H1 (cell line): ENCODE measurements around the gene FAM53B. TPM values are rescaled to one million over a fixed set of nuclear protein-coding genes. Genes with fewer than 3 reads are reported as not detected.

ENCODE experiments used
- CTCF ChIA-PET: fragments of 300-600 bp; sonication (Branson Sonifier 250); formaldehyde crosslinking; loops from one replicate; lab custom pipeline; 2021; ENCODE audit not compliant: partially characterized antibody; lab: Charles Lee
- POLR2A ChIA-PET: fragments of 300-600 bp; sonication (Branson Sonifier 250); formaldehyde crosslinking; loops from one replicate; lab custom pipeline; 2021; ENCODE audit warnings: inconsistent platforms; ENCODE audit not compliant: partially characterized antibody; lab: Charles Lee
- DNase-seq, 2 experiments: peaks; one replicate each; pipeline versions ENCODE4 v3.0.0 to v3.0.0-alpha.2; 2010 to 2022; ENCODE audit warnings: low spot score in 2 of 2, low read depth in 1 of 2, mixed read lengths in 1 of 2
- FAIRE-seq: peaks from 2 replicates; lab custom pipeline; 2011; peaks lifted over from hg19 to GRCh38; lab: Jason Lieb, UNC
- H2AFZ ChIP-seq: 2 replicates; pipeline ENCODE4 v1.8.1; 2012; ENCODE audit warnings: low read length, inconsistent platforms
- H2AK5ac ChIP-seq: 2 replicates; pipeline ENCODE4 v1.6.1; 2013; ENCODE audit warnings: low read depth, low read length
- H2BK120ac ChIP-seq: replicated peaks from 2 replicates; pipeline ENCODE3; 2013; ENCODE audit warnings: low read depth, low read length, inconsistent platforms
- H2BK12ac ChIP-seq: 2 replicates; pipeline ENCODE4 v1.6.1; 2013; ENCODE audit warnings: low read depth, low read length
- H2BK15ac ChIP-seq: 2 replicates; pipeline ENCODE4 v1.6.1; 2013; ENCODE audit warnings: low read length
- H2BK20ac ChIP-seq: 2 replicates; pipeline ENCODE4 v1.6.1; 2013; ENCODE audit warnings: low read length
- H2BK5ac ChIP-seq: 2 replicates; pipeline ENCODE4 v1.6.1; 2013; ENCODE audit warnings: low read depth, low read length
- H3K14ac ChIP-seq: 2 replicates; pipeline ENCODE4 v1.6.1; 2013; ENCODE audit warnings: inconsistent platforms; ENCODE audit not compliant: insufficient read length
- H3K18ac ChIP-seq: 2 replicates; pipeline ENCODE4 v1.6.1; 2013; ENCODE audit warnings: low read length; ENCODE audit errors: extremely low read depth
- H3K23ac ChIP-seq: 2 replicates; pipeline ENCODE4 v1.6.1; 2013; ENCODE audit warnings: inconsistent platforms; ENCODE audit not compliant: insufficient read length
- H3K23me2 ChIP-seq: 2 replicates; pipeline ENCODE4 v1.6.1; 2013; ENCODE audit warnings: low read depth, low read length
- H3K27ac ChIP-seq: 2 replicates; pipeline ENCODE4 v1.6.1; 2011; ENCODE audit warnings: low read depth, low read length, inconsistent platforms
- H3K27me3 ChIP-seq, 4 experiments: replicated peaks in 1 of 4; 1 replicate in 1 of 4; 2 replicates in 3 of 4; pipeline versions ENCODE4 v1.6.1 to v1.8.1; 2011 to 2013; ENCODE audit warnings: low read length in 3 of 4, mild to moderate bottlenecking in 3 of 4, inconsistent platforms in 2 of 4, mixed read lengths in 2 of 4, moderate library complexity in 1 of 4; ENCODE audit not compliant: control insufficient read depth in 3 of 4, insufficient read depth in 3 of 4; ENCODE audit errors: extremely low read depth in 1 of 4
- H3K36me3 ChIP-seq, 4 experiments: 2 replicates each; pipeline versions ENCODE4 v1.6.1 to v1.8.1; 2011 to 2013; ENCODE audit warnings: mild to moderate bottlenecking in 4 of 4, low read length in 3 of 4, moderate library complexity in 2 of 4, control low read depth in 1 of 4, inconsistent platforms in 1 of 4; ENCODE audit not compliant: insufficient read depth in 4 of 4, control insufficient read depth in 2 of 4
- H3K4ac ChIP-seq: replicated peaks from 2 replicates; pipeline ENCODE3; 2013; ENCODE audit warnings: low read length, low read depth, mixed read lengths, inconsistent platforms; ENCODE audit not compliant: insufficient read length
- H3K4me1 ChIP-seq, 4 experiments: replicated peaks in 1 of 4; 1 replicate in 1 of 4; 2 replicates in 3 of 4; pipeline versions ENCODE4 v1.6.1 to v1.8.1; 2011 to 2013; ENCODE audit warnings: low read length in 3 of 4, inconsistent platforms in 2 of 4, mixed read lengths in 1 of 4; ENCODE audit not compliant: insufficient read depth in 4 of 4, control insufficient read depth in 3 of 4
- H3K4me2 ChIP-seq, 2 experiments: 2 replicates each; pipeline versions ENCODE4 v1.6.1 to v1.8.1; 2011 to 2013; ENCODE audit warnings: low read depth in 2 of 2, low read length in 2 of 2, control low read depth in 1 of 2, inconsistent platforms in 1 of 2, mild to moderate bottlenecking in 1 of 2; ENCODE audit not compliant: insufficient read depth in 1 of 2
- H3K4me3 ChIP-seq, 4 experiments: fragments of 200-600, 300-600 bp in 1 of 4; sonication (generic), shearing (Covaris generic), sonication (Bioruptor Twin) in 1 of 4; 2 replicates each; pipeline versions ENCODE4 v1.5.1 to v1.8.1; 2011 to 2016; ENCODE audit warnings: low read length in 4 of 4, low read depth in 3 of 4, control low read depth in 2 of 4, inconsistent platforms in 2 of 4, mild to moderate bottlenecking in 2 of 4, mixed read lengths in 1 of 4, moderate library complexity in 1 of 4; ENCODE audit not compliant: insufficient read depth in 2 of 4; ENCODE audit errors: extremely low read depth in 1 of 4
- H3K56ac ChIP-seq: replicated peaks from 2 replicates; pipeline ENCODE3; 2013; ENCODE audit warnings: low read depth, mild to moderate bottlenecking, mixed read lengths, low read length, inconsistent platforms; ENCODE audit not compliant: insufficient read length
- H3K79me1 ChIP-seq: 2 replicates; pipeline ENCODE4 v1.6.1; 2013; ENCODE audit warnings: low read depth, low read length, control low read depth
- H3K79me2 ChIP-seq, 2 experiments: 2 replicates each; pipeline versions ENCODE4 v1.6.1 to v1.8.1; 2012 to 2013; ENCODE audit warnings: low read length in 2 of 2, mild to moderate bottlenecking in 2 of 2, inconsistent platforms in 1 of 2; ENCODE audit not compliant: insufficient read depth in 2 of 2, control insufficient read depth in 1 of 2
- H3K9ac ChIP-seq, 4 experiments: replicated peaks in 1 of 4; 1 replicate in 1 of 4; 2 replicates in 3 of 4; pipeline versions ENCODE4 v1.6.1 to v1.8.1; 2011 to 2013; ENCODE audit warnings: low read depth in 3 of 4, low read length in 3 of 4, control low read depth in 2 of 4, mild to moderate bottlenecking in 2 of 4, moderate library complexity in 2 of 4, inconsistent platforms in 1 of 4; ENCODE audit errors: extremely low read depth in 1 of 4
- H3K9me3 ChIP-seq, 2 experiments: 2 replicates each; pipeline versions ENCODE4 v1.6.1 to v1.8.1; 2012 to 2013; ENCODE audit warnings: mild to moderate bottlenecking in 2 of 2, moderate library complexity in 2 of 2, control low read depth in 1 of 2, inconsistent platforms in 1 of 2, low read depth in 1 of 2, low read length in 1 of 2, mixed read lengths in 1 of 2; ENCODE audit not compliant: insufficient read depth in 2 of 2
- H4K20me1 ChIP-seq, 2 experiments: replicated peaks in 1 of 2; 2 replicates each; pipeline versions ENCODE3 to v1.8.1; 2011 to 2013; ENCODE audit warnings: inconsistent platforms in 2 of 2, low read length in 2 of 2, mild to moderate bottlenecking in 1 of 2; ENCODE audit not compliant: insufficient read depth in 2 of 2, control insufficient read depth in 1 of 2
- H4K5ac ChIP-seq: 2 replicates; pipeline ENCODE4 v1.6.1; 2013; ENCODE audit warnings: low read length, low read depth, mixed read lengths, inconsistent platforms; ENCODE audit not compliant: insufficient read length
- H4K8ac ChIP-seq: 2 replicates; pipeline ENCODE4 v1.8.0; 2013; ENCODE audit warnings: mild to moderate bottlenecking, moderate library complexity, low read length, inconsistent platforms; ENCODE audit not compliant: insufficient read depth; ENCODE audit errors: extremely low read depth
- H4K91ac ChIP-seq: replicated peaks from 2 replicates; pipeline ENCODE3; 2013; ENCODE audit warnings: low read length, mixed read lengths, inconsistent platforms; ENCODE audit not compliant: insufficient read length
- EZH2 ChIP-seq: fragments of 200-600 bp; sonication (generic); IDR thresholded peaks from 2 replicates; pipeline ENCODE4 v1.7.1; 2012; ENCODE audit warnings: low read depth, mild to moderate bottlenecking, moderate library complexity, low read length, inconsistent platforms; ENCODE audit not compliant: severe bottlenecking
- RBBP5 ChIP-seq: IDR thresholded peaks from 2 replicates; pipeline ENCODE4 v1.7.1; 2012; ENCODE audit warnings: low read depth, mild to moderate bottlenecking, inconsistent platforms, low read length, moderate library complexity, borderline replicate concordance
- SP1 ChIP-seq: IDR thresholded peaks from 2 replicates; pipeline ENCODE4 v1.6.1; 2011; ENCODE audit warnings: low read depth, low read length
- SRF ChIP-seq: IDR thresholded peaks from 2 replicates; pipeline ENCODE4 v1.6.1; 2011; ENCODE audit warnings: mild to moderate bottlenecking, low read depth, low read length, moderate library complexity
- TBP ChIP-seq: IDR thresholded peaks from 2 replicates; pipeline ENCODE4 v1.6.1; 2011; ENCODE audit warnings: low read depth, low read length, improper control_type of control experiment
- YY1 ChIP-seq: IDR thresholded peaks from 2 replicates; pipeline ENCODE4 v1.6.1; 2011; ENCODE audit warnings: low read depth, mild to moderate bottlenecking, low read length
- WGBS, 2 experiments: shearing (Covaris generic) in 1 of 2; methylation state at CpG; one replicate each; pipeline versions ENCODE4 v1.1.6 to v1.1.7; 2013 to 2015; ENCODE audit warnings: low lambda C conversion rate in 2 of 2, mixed read lengths in 2 of 2, inconsistent platforms in 1 of 2, low coverage in 1 of 2, missing lambda C conversion rate in 1 of 2; ENCODE audit not compliant: insufficient replicate concordance in 2 of 2, insufficient coverage in 1 of 2, insufficient read length in 1 of 2; ENCODE audit errors: extremely low coverage in 1 of 2, missing lambda C conversion rate in 1 of 2; 5-methylcytosine and 5-hydroxymethylcytosine counted together
- polyA plus RNA-seq, 7 experiments: library from polyadenylated mRNA; depleted of rRNA in 3 of 7; stranded (reverse) in 5 of 7; unstranded in 2 of 7; fragments of >200 nt in 5 of 7; fragments of 200-250 nt in 2 of 7; gene quantifications; 1 replicate in 5 of 7; 2 replicates in 1 of 7; 4 replicates in 1 of 7; pipeline versions ENCODE4 v1.2.1 to v1.2.3, GENCODE V29; 2011 to 2013; ENCODE audit warnings: missing spikeins in 2 of 7, mixed read lengths in 2 of 7
- total RNA-seq: library from RNA; stranded (reverse); fragmentation: NEBNext Ultra II Directional; extraction: Animal tissue kit (Norgen Biotek cat#: 25700); gene quantifications from 2 replicates; pipeline ENCODE4 v1.2.1, GENCODE V29; 2021

Gene FAM53B
- total and polyA plus RNA-seq, 2 of the 8 experiments (the other 6 are each of a cell fraction or from before 2014, with no cell fraction given), result 5.3 to 14.4 TPM

GRCh38 chr10:124653811-124654651 is 90.1 kb downstream of the FAM53B start:
- Histone ChIP-seq H3K27me3 (no peaks in the 10 kb centered on the region), H4K8ac (no peak overlapping the region; the same call in none of the 2 replicates)
- no peak for TF ChIP-seq TBP
- TF ChIP-seq EZH2, result no peak
- no peak for TF ChIP-seq YY1
- TF ChIP-seq SP1, result no peak
- TF ChIP-seq SRF, result no peak
- TF ChIP-seq RBBP5, result no peak
- TF ChIP-seq, all 59 proteins: peak for 0
- Histone ChIP-seq H3K4ac (no peak overlapping the region), H2BK120ac (no peak overlapping the region), H3K4me3 (no peak overlapping the region), H4K91ac (no peak overlapping the region), H3K4me1 (peaks cover 0 to 24% (median 14%) of the 10 kb centered on the region in 4 experiments; a peak in 6 of 7 replicates), H3K14ac (no peak overlapping the region), H3K9ac (no peak overlapping the region), H3K4me2 (no peak overlapping the region), H3K79me1 (peaks cover 4% of the 10 kb centered on the region), H3K56ac (no peak overlapping the region), H2AK5ac (no peak overlapping the region), H2BK5ac (0 out of 2 replicates have a peak overlapping the region, but pooled peaks have one; percentile 5), H2BK15ac (no peak overlapping the region), H2BK12ac (no peak overlapping the region), H3K23ac (no peak overlapping the region), H3K9me3 (no peaks in the 10 kb centered on the region), H2AFZ (no peak overlapping the region), H3K27ac (no peak overlapping the region), H3K36me3 (no peaks in the 10 kb centered on the region), H2BK20ac (no peak overlapping the region), H4K20me1 (peaks cover 0 to 9% of the 10 kb centered on the region in 2 experiments), H4K5ac (no peak overlapping the region), H3K23me2 (no peaks in the 10 kb centered on the region), H3K79me2 (no peaks in the 10 kb centered on the region), H3K18ac (no peak overlapping the region)
- 88% methylated on average over 16 of the region's 17 CpGs; no CpG with 5 or more reads in 1 of the 2 experiments for WGBS, 2 experiments
- DNase-seq (no peak), FAIRE-seq (no peak)
- ChIA-PET POLR2A (interaction anchor here (1.3 to 2.0 kb wide), 2 partner anchors 10 to 77 kb away, joined by 4 to 5 read pairs; no protein-coding TSS in a partner anchor), CTCF (interaction anchor here (1.0 to 1.6 kb wide), 9 partner anchors 8 to 115 kb away, joined by 3 to 5 read pairs (median 3); no protein-coding TSS in a partner anchor)
